ENCODE results near the gene RND2. TPM values are rescaled to one million over a fixed set of nuclear protein-coding genes. Genes with fewer than 3 reads are reported as not detected.

Gene RND2
- total and polyA plus RNA-seq, 2 of the 13 experiments (the other 11 are each of a cell fraction or from before 2014, with no cell fraction given) = 0.05 to 0.11 TPM

DNA sequence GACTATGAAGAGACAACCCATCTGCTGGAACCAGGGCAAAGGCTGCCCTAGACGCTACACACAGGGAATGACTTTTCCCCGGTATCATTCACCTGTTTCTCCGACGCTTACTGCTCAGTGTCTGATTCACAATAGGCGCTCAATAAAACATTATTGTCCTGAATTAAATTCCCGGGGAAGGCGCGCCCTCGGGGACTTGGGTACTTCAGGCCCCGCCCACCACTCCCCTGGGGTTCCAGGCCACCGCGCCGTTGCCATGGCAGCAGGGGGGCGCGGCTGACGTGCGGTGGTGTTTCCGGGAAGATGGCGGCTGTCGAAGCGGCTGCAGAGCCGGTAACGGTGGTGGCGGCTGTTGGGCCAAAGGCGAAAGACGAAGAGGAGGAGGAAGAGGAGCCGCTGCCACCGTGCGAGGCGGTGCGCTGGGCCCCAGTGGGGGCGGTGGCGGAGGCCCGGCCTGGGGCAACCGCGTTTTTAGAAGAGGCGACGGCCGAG, 44.7 kb upstream of the RND2 start, which contains the start of gene RUNDC1 (continued):
- TF ChIP-seq, protein P1, sequence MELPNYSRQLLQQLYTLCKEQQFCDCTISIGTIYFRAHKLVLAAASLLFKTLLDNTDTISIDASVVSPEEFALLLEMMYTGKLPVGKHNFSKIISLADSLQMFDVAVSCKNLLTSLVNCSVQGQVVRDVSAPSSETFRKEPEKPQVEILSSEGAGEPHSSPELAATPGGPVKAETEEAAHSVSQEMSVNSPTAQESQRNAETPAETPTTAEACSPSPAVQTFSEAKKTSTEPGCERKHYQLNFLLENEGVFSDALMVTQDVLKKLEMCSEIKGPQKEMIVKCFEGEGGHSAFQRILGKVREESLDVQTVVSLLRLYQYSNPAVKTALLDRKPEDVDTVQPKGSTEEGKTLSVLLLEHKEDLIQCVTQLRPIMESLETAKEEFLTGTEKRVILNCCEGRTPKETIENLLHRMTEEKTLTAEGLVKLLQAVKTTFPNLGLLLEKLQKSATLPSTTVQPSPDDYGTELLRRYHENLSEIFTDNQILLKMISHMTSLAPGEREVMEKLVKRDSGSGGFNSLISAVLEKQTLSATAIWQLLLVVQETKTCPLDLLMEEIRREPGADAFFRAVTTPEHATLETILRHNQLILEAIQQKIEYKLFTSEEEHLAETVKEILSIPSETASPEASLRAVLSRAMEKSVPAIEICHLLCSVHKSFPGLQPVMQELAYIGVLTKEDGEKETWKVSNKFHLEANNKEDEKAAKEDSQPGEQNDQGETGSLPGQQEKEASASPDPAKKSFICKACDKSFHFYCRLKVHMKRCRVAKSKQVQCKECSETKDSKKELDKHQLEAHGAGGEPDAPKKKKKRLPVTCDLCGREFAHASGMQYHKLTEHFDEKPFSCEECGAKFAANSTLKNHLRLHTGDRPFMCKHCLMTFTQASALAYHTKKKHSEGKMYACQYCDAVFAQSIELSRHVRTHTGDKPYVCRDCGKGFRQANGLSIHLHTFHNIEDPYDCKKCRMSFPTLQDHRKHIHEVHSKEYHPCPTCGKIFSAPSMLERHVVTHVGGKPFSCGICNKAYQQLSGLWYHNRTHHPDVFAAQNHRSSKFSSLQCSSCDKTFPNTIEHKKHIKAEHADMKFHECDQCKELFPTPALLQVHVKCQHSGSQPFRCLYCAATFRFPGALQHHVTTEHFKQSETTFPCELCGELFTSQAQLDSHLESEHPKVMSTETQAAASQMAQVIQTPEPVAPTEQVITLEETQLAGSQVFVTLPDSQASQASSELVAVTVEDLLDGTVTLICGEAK (IDR thresholded peaks at IDR 0.05) = no peak
- TF ChIP-seq, protein P1 (CRISPR knock-in tag; IDR thresholded peaks at IDR 0.05) = no peak
- TF ChIP-seq, protein P2, sequence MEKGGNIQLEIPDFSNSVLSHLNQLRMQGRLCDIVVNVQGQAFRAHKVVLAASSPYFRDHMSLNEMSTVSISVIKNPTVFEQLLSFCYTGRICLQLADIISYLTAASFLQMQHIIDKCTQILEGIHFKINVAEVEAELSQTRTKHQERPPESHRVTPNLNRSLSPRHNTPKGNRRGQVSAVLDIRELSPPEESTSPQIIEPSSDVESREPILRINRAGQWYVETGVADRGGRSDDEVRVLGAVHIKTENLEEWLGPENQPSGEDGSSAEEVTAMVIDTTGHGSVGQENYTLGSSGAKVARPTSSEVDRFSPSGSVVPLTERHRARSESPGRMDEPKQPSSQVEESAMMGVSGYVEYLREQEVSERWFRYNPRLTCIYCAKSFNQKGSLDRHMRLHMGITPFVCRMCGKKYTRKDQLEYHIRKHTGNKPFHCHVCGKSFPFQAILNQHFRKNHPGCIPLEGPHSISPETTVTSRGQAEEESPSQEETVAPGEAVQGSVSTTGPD (CRISPR knock-in tag; IDR thresholded peaks at IDR 0.05) = no peak
- TF ChIP-seq SCMH1 (CRISPR knock-in tag; IDR thresholded peaks at IDR 0.05; ENCODE audit: borderline replicate concordance) (no peak), KLF16 (CRISPR knock-in tag; IDR thresholded peaks at IDR 0.05) (peak in 1 of 2 experiments; percentile 79; a peak in 1 of 4 replicates), JUN (CRISPR knock-in tag; IDR thresholded peaks at IDR 0.05) (0 out of 2 replicates have a peak, but pooled peaks have one; percentile 16), ZNF562 (CRISPR knock-in tag; IDR thresholded peaks at IDR 0.05; ENCODE audit: borderline replicate concordance) (no peak), ESRRA (CRISPR knock-in tag; IDR thresholded peaks at IDR 0.05; ENCODE audit: low read depth) (peak; percentile 19; the same call in 1 of the 2 replicates), ZNF720 (CRISPR knock-in tag; IDR thresholded peaks at IDR 0.05) (no peak), ZFP41 (CRISPR knock-in tag; IDR thresholded peaks at IDR 0.05; ENCODE audit: borderline replicate concordance) (no peak), TOE1 (CRISPR knock-in tag; IDR thresholded peaks at IDR 0.05) (no peak), MXD4 (CRISPR knock-in tag; IDR thresholded peaks at IDR 0.05) (peak; percentile 85), HMGA1 (CRISPR knock-in tag; conservative IDR thresholded peaks at IDR 0.05) (no peak), ZNF143 (CRISPR knock-in tag; IDR thresholded peaks at IDR 0.05) (no peak; the same call in 1 of the 2 replicates)
- TF ChIP-seq, protein P3, sequence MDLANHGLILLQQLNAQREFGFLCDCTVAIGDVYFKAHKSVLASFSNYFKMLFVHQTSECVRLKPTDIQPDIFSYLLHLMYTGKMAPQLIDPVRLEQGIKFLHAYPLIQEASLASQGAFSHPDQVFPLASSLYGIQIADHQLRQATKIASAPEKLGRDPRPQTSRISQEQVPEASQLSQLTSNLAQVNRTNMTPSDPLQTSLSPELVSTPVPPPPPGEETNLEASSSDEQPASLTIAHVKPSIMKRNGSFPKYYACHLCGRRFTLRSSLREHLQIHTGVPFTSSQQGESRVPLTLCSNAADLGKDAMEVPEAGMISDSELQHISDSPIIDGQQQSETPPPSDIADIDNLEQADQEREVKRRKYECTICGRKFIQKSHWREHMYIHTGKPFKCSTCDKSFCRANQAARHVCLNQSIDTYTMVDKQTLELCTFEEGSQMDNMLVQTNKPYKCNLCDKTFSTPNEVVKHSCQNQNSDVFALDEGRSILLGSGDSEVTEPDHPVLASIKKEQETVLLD (CRISPR knock-in tag; IDR thresholded peaks at IDR 0.05; ENCODE audit: low read depth) = peak; percentile 58
- TF ChIP-seq, protein P4, sequence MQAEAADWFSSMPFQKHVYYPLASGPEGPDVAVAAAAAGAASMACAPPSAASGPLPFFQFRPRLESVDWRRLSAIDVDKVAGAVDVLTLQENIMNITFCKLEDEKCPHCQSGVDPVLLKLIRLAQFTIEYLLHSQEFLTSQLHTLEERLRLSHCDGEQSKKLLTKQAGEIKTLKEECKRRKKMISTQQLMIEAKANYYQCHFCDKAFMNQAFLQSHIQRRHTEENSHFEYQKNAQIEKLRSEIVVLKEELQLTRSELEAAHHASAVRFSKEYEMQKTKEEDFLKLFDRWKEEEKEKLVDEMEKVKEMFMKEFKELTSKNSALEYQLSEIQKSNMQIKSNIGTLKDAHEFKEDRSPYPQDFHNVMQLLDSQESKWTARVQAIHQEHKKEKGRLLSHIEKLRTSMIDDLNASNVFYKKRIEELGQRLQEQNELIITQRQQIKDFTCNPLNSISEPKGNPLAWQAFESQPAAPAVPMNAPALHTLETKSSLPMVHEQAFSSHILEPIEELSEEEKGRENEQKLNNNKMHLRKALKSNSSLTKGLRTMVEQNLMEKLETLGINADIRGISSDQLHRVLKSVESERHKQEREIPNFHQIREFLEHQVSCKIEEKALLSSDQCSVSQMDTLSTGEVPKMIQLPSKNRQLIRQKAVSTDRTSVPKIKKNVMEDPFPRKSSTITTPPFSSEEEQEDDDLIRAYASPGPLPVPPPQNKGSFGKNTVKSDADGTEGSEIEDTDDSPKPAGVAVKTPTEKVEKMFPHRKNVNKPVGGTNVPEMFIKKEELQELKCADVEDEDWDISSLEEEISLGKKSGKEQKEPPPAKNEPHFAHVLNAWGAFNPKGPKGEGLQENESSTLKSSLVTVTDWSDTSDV (CRISPR knock-in tag; IDR thresholded peaks at IDR 0.05) = no peak

Measured in HepG2 (cell line).